ENCODE results near the gene IGSF10.

Gene IGSF10

GRCh38 chr3:151419806-151420205 lies 41.1 kb downstream of the IGSF10 start:
- DNase-seq (ENCODE audit: low spot score) = no peak

- DNase-seq (ENCODE audit: low spot score) = no peak
These were observed 45.6 kb downstream of the IGSF10 start for GRCh38 chr3:151415289-151415688.

GRCh38 chr3:151412989-151413388 lies 47.9 kb downstream of the IGSF10 start:
- no peak for DNase-seq (ENCODE audit: low spot score)
